NCI-H2081 treated with DMSO at 0.1 percent for 48 hours (cell line): Measurements from ENCODE around the gene PTPRU.

Experiments used
- DNase-seq: peaks from one replicate; lab custom pipeline; 2025; lab: John Stamatoyannopoulos, UW

Gene PTPRU

DNA sequence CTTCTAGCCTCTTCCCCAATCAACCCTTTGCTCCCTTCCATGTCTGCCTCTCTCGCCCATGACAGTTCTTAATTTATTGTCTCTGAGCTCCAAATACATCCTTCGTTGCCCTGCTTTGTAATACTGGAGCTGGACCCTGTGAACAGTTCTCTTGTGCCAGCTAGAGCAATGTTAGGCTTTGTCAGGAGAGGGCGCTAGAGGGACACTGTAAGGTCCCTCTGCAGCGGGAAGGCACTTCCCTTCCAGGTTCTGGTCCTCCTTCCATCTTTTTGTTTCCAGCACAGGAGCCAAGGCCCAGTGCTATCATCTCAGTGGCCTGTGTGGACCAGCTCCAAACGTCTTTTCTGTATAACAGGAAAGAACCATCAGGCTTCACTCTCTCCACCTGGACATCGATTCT, 95.9 kb downstream of the PTPRU start:
- DNase-seq: no peak

DNA sequence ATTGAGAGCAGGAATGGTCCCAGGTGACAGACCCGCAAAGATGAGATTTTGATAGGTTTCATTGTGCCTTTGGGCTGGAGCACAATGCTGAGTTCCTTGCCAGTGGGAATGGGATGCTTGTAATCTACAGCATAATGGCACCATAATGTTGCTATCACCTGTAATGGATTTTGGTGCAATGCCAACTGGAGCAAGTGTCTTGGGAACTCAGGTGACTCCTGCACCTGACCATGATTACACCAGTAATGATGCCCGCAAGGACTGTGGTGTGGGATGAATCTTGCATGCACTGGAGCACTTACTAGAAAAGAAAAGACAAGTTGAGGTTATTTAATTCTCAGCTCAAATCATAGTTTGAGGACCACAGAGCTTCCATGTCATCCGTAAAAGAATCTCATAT, 96.7 kb downstream of the PTPRU start:
- DNase-seq: no peak

DNA sequence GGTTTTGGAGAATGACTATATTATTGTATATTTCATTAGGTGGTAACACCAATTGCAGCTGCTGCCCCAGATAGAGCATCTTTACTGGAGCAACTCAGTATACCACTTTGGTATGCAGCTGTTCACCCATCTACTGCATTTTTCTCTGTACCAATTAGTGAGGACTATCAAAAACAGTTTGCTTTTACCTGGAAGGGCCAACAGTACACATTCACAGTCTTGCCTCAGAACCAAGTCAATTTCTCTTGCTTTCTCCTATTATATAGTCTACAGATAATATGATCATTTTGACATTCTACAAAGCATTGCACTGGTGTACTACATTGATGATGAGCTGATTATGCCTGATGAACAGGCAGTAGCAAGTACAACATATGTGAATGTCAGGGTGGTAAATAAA, 99.3 kb downstream of the PTPRU start:
- DNase-seq: no peak

DNA sequence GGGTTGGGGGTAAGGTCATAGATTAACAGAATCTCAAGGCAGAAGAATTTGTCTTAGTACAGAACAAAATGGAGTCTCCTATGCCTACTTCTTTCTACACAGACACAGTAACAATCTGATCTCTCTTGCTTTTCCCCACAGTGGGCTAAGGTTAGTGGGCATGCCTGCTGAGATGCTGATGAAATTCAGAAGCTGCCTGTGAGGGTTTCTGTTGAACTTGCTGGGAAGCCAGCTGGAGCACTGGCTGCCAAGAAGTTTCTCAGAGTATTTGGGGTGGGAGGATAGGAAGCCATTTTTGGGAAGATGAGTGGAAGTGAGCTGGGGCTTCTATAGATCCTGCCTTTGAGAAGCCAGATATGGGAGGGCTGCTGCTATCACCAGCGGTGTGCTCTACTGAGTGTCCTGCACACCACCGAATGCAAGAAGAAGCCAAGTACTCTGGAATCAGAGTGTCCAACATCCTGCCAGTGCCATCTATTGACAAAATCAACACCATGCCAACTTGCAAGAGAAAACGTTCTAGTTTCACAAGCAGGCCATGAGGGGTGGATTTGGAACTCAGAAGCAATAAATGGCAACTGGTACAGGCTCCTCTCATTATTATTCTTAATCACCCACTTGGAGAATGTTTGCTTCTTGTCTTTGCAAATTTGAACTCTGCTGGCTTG, 102.7 kb downstream of the PTPRU start:
- DNase-seq: no peak

DNA sequence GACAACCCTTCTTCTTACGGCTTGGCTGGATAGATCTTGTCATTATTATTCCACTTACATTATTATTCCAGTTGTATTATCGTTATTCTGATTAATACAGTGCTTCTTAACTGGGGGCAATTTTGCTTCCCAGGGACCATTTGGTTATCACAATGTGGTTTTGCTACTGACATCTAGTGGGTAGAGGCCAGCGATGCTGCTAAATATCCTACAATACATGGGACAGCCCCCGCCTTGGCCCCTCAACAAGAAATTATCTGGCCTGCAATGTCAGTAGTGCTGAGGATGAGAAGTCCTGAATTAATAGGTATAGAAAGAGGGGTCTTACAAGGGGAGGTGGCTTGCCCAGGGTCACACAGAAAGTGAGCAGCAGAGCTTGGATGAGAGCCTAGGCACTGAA, 105.6 kb downstream of the PTPRU start:
- DNase-seq: no peak

DNA sequence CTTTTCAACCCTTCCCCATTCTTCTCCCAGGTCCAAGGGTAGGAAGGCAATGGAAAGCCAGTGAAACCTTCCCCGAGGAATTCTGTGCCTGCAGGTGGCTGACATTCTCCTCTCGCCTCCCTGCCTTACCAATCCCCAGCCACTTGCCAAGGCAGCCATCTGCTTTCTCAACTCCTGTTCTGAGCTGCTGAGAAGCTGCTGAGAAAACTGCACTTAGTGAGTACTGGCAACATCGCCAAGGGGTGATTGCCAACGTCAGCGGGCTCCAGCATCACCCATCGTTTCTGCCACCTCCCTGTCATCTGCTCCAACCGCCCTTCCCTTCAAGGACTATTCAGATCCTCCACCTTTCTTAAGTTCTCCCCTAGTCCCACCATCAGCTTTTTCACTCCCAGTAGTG, 106.0 kb downstream of the PTPRU start:
- no peak for DNase-seq

DNA sequence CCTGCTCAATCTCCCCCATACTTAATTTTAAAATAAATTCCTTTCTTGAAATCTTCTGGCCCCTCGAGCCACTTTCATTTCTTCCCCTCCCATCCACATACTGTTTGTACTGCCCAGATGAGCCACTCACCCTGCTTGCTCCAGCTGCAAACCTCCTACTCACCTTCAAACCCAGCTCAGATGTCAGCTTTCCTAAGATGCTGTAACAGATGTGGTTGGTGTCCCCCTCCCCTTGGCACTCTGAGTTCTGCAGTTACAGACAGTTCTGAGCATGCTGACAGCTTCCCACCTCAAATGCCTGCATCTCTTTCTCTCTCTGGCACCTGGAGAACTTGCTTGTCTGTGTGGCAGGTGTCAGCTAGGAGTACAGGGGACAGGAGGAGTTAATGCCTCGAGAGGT, 106.7 kb downstream of the PTPRU start:
- DNase-seq: no peak

DNA sequence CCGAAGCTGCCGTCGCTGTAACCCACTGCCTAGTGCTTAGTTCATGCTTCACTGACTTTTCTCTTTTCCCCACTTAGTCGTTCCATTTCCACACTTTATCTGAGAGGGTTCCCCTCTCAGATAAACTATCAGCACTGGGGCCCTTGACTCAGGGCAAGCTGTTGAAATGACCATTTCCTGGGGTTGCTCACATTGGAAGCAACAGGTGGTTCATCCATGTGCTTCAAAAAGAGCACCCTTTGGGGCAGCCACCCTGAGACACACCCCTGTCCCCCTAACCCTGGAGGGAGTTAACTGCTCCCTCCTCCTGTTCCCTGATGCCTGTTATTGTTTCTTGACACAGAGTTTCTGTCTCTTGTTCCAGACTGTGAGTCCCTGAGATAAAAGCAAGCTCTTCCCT, 107.2 kb downstream of the PTPRU start:
- no peak for DNase-seq

DNA sequence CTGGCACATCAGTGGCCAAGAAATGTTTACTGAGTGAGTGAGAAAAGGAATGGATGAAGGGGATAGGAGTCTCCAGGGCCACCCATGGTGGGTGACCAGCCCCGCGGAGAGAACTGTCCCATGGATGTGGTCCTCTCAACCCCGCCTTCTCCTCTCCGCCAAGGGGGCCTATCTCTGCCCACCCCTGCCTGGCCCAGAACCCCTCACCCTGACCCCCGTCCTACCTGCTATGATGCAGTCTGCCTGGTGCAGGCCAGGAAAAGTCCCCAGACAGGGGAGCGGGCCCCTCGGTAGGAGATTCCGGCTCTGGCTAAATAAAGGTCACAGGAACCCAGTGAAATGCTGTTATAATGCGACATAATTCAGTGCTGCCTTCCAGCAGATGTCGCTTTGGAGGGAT, 107.6 kb downstream of the PTPRU start:
- DNase-seq: no peak

DNA sequence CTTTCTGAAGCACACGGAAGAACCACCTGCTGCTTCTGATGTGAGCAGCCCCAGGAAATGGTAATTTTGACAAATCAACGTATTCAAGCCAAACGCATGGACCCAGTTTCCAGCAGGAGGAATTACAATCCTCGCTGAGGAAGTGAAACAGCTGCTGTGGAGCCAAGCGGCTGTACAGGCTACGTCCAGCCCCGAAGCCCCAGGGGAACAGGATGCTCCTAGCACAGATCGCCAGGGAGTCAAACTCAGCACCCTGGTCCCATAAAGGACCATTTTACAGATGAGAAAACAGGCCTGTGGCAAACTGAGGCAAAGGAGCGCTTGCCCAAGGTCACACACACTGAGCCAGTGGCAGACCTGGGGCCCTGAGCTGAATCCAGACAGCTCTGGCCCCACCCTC, 108.0 kb downstream of the PTPRU start:
- peak; percentile 22 for DNase-seq

DNA sequence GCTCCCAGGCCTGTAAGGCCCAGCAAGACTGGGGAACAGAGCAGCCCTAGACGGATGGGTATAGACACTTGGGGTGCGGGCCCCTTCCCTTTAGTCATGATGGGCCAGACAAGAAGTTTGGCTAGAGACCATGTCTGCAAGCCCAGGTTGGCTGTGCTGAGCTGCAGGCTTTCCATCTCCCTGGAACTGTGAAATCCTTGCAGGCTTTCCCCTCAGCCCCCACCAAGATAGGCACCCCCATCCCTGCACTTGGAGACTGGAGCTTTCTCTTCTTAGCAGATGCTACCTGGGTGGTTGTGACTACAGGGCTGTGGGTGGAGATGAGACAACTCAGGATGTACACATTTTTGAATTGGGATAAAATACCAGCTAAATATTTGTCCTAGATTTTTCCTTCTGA, 110.3 kb downstream of the PTPRU start:
- DNase-seq: no peak

DNA sequence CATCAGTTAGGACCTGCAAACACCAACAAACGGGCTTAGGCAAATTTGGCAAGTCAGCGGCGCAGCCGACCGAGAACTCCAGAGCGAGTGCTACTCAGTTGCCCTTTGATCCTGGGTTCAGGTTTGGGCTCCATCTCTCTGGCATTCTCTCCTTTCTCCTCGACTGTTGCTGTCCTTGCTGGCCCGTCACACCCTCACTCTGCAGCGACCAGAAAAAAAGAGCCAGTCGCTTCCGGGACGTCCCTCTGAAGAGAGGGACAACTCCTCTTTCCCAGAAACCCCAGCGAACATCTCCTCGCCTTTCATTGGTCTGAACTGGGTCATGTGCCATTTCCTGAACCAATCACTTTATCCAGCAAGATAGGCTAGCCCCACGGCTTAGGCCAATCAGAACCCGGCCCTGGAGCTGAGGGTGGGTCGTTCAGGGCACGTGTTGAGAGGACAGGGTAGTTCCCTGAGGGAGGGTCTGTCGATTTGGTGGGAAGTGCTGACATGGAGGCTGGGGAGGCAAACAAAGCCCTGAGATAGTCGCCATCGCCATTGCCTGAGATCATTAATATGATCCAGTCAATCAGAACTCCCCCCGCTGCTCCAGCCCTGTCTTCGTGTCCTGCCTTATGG, 113.7 kb downstream of the PTPRU start:
- no peak for DNase-seq

DNA sequence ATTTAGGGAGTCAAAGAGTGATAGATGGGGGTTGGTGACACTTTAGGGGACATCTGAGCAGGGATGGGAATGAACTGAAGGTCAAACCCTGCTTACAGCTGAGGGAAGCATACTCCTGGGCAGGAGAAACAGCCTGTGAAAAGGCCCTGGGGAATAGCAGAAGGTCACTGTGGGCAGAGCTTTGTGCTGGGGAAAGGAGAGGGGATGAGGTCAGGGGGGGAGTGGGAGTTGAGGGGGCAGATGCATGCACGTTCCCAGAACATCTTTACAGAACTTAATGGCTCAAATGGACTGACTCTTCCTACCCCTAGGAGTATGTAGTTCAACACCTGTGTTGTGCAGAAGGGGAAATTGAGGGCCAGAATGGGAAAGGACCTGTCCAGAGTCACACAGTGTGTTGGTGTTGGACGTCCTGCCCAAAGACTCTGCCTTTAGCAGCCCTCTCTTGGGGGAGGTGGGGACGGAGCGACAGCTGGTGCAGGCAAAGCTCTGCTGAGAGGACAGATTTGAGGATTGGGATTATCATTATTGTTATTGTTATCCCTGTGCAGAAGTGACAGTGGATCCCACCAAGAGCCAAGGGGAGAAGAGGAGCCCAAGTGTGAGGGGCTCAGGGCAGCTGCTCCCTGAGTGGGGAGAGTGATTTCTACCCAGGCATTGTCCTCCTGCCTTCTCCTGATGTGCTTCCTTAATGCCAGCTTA, 116.5 kb downstream of the PTPRU start:
- DNase-seq: no peak

DNA sequence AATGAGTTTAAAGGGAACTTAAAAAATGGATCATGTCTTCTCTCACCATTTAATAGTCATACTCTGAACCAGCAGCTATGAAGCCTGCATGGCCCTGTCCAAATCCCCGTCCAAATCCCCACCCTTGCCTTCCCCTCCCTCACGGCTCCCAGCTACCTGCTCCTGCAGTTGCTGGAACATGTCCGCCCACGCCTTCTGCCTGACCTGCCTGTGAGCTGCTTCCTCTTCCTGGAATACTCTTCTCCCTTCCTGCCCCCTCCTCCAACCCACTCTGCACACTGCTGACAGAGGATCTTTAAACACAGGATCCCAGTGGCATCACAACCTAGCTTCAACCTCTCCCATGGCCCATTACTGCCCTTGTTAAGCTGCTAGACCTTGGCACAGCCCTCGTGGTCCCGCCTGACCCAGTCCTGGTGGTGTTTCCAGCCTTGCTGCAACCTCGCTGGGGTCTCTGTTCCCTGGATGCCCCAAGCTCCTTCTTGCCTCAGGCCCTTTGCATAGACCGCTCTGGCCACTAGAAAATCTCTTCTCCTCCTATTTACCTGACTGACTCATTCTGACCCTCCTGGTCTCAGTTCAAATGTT, 118.3 kb downstream of the PTPRU start:
- DNase-seq: no peak

DNA sequence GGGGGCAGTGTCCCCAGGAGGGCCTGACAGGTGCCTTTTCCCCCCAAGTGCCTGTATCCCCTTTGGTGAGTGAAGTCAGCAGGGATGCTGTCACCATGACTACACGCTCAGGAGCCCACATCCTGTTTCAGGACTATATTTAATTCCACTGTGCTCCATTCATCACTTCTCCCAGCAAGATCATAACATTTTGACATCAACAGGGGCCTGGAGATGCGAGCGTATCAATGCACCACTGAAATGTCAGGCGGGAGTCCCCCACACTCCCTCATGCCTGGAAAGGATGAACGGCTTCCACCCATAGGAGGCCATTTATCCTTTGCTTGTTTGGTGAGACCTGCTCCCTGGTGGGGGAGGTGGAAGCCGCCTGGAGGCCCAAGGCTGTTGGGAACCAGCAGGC, 119.1 kb downstream of the PTPRU start:
- DNase-seq: peak; percentile 45

DNA sequence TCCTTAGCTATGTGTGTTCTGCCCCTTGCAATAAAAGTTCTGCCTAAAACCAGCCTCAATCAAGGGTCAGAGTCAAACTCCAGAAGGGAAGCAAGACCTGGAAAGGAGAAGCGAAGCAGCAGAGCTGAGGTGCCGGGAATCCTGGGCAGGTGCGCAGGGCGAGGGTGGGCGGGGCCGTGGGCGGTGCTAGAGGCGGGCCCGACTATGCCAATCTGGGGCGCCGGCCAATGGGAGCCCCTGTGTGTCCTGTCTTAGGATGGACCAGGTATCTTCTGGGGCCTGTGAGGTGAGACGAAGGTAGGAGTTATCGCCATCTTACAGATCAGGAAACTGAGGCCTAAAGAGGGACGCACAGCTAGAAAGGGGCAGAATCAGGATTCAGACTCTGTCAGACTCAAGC, 120.3 kb downstream of the PTPRU start:
- DNase-seq: no peak

DNA sequence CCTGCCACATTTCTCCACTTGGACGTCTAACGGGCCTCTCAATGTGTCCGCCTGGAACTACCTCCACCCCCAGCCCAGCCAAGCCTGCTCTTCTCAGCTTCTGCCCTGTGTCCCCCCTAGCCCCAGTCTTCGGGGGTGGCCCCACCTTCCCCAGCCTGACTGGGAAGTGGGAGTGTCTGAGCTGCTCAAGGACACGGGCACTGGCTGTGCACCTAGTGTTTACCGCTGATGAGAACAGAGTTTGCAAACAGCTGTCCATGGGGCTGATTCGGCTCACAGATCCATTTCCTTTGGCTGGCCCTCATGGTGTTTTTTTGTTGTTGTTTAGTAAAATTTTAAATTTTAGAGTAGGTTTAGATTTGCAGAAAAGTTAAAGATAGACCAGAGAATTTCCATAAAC, 121.1 kb downstream of the PTPRU start:
- no peak for DNase-seq

DNA sequence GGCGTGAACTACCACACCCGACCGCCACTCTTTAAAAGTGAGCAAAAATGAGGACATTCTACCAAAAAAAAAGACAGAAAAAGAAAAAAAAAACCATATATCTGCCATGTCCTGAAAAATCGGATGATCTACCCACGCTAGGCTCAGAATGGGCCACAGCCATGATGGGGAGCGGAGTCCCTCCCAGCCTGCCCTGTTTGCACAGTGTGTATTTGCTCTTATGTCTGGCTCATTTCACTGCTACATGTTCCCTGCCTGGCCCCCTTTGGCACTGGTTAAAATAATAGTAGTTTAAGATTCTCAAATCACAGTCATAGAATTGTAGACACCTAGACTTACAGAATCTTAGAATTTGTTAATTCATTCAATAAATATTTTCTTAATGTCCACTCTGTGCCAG, 121.9 kb downstream of the PTPRU start:
- no peak for DNase-seq

DNA sequence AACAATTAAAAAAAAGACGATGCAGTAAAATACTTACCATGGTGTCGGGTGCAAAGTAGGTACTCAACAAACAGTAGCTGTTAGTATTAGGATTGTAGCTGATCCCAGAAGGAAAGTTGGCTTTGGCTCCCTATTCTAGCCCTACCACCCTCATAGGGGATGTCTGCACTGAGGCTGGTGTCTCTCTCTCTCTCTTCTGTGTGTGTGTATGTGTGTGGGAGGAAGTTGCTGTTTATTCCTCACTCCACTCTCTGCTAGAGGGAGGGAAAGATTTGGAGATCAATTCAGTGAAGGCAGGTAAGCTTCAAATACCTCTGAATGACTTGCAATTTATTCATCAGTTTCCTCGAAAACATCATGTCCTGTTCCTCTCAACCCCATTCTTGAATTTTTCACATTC, 124.4 kb downstream of the PTPRU start:
- no peak for DNase-seq

DNA sequence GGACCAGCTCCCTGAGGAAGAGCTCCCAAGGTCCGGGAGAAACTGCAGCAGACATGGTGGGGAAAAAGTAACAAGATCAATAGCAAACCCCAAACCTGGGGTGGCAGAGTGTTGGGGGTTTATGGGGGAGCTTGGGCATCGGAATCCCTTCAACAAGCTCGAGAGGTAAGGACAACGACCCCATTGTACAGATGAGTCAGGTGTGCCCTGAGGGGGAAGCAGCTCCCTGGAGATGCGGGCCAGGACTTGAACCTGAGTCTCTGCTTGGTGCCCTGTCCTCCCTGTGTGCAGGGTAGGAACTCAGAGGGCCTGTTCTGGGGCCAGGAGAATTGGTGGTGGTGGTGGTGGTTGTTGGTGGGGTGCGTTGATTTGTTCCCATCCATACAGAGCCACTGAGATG, 125.4 kb downstream of the PTPRU start:
- DNase-seq: no peak

DNA sequence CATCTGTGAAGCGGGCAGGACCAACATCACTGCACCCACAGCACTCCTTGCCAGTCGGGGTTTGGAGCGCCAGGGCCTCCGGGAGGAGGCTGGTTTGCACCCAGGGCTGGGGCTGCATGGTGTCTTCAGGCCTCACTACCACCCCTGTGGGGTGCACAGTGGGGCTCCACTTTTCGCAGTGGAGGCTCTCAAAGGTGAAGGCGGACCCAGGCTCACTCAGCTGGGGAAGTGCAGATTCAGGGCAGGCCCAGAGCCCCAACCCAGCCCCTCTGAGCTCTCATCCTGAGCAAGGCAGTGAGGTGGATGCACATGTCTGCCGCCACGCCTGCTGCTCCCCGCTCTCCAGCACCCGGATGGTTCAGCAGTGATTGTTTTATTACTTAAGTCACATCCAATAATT, 125.8 kb downstream of the PTPRU start:
- DNase-seq: no peak

DNA sequence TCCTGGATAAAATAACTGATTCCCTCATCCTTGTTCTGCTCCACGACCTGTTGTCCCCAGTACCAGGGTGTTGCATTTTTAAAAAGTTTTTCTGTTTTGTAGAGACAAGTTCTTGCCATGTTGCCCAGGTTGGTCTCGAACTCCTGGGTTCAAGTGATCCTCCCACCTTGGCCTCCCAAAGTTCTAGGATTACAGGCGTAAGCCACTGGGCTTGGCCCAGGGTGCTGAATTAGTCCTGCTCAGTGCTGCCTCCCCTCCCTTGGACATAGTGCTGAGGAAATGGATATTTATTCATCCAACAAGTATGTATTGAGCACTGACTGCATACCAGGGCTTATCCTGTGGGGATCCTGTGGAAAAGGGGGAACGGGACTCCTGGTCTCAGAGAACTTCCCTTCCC, 126.4 kb downstream of the PTPRU start:
- no peak for DNase-seq

DNA sequence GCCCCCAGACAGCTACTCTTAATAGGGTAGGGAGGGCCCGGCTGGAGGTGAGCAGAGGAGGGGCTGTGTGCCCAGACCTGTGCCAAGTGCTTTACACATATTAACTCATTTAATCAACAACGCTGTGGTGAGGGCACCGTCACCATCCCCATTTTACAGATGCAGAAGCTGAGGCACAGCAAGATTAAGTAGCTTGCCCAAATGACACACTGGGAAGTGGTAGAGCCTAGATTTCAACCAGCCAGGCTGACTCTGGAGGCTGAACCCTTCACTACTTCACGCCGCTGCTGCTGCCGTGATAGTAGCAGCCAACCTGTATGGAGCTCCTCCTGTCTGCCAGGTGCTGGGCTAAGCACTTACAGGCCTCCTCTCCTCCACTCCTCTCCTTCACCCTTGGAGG, 127.2 kb downstream of the PTPRU start:
- DNase-seq: no peak
